Adipose tissue (tissue), 3 donors: Measurements from ENCODE around the gene CLEC16A. TPM values are rescaled to one million over a fixed set of nuclear protein-coding genes. Genes with fewer than 3 reads are reported as not detected.

Experiments used
- H3K27ac ChIP-seq: one replicate; pipeline ENCODE4 v1.5.1; 2013; ENCODE audit warnings: low read depth, low read length
- WGBS, 3 donors: extraction: QIAGEN DNeasy Blood & Tissue Kit; methylation state at CpG; one replicate each; pipeline ENCODE4 v1.1.7; 2013; 5-methylcytosine and 5-hydroxymethylcytosine counted together
- polyA plus RNA-seq, 3 donors: library from polyadenylated mRNA; stranded (reverse); fragments of 200-250 nt; gene quantifications; one replicate each; pipeline ENCODE4 v1.2.3, GENCODE V29; 2013
- donor health status: healthy with polysubstance abuse.
- donor health status: Bipolar disorder and iron deficiency.
- donor health status: healthy.

CLEC16A gene
- polyA plus RNA-seq, 3 donors = 4.9 to 10.9 (median 7.9) TPM

- WGBS, 3 donors = 86 to 98% (median 93%) methylated on average over 4 of the region's 4 CpGs
- H3K27ac ChIP-seq = no peak overlapping the region
Measured at GRCh38 chr16:11059588-11059987, 115.2 kb downstream of the CLEC16A start.

GRCh38 chr16:11060364-11060763, 116.0 kb downstream of the CLEC16A start:
- no peak overlapping the region for H3K27ac ChIP-seq
- 94 to 100% (median 99%) methylated on average over 4 of the region's 4 CpGs for WGBS, 3 donors

- no peak overlapping the region for H3K27ac ChIP-seq
- 95 to 97% (median 97%) methylated on average over 7 of the region's 7 CpGs for WGBS, 3 donors
Measured at GRCh38 chr16:11060842-11061241, 116.5 kb downstream of the CLEC16A start.

- no peak overlapping the region for H3K27ac ChIP-seq
- WGBS, 3 donors = 92 to 94% (median 93%) methylated on average over 6 of the region's 6 CpGs
Measured at GRCh38 chr16:11061629-11062270, 117.4 kb downstream of the CLEC16A start.

GRCh38 chr16:11063448-11064201, 119.3 kb downstream of the CLEC16A start:
- WGBS, 3 donors = 83 to 88% (median 87%) methylated on average over 8 of the region's 8 CpGs
- H3K27ac ChIP-seq = no peak overlapping the region

- WGBS, 3 donors = 77 to 95% (median 87%) methylated on average over 3 of the region's 3 CpGs
- no peak overlapping the region for H3K27ac ChIP-seq
Measured at GRCh38 chr16:11064202-11064540, 119.8 kb downstream of the CLEC16A start.

GRCh38 chr16:11064851-11065250, 120.5 kb downstream of the CLEC16A start:
- WGBS, 3 donors = 62 to 72% (median 67%) methylated on average over 3 of the region's 3 CpGs
- no peak overlapping the region for H3K27ac ChIP-seq

GRCh38 chr16:11066261-11066870, 122.0 kb downstream of the CLEC16A start:
- no peak overlapping the region for H3K27ac ChIP-seq
- 75 to 87% (median 77%) methylated on average over 14 of the region's 14 CpGs for WGBS, 3 donors

GRCh38 chr16:11067266-11067665, 122.9 kb downstream of the CLEC16A start:
- H3K27ac ChIP-seq = no peak overlapping the region
- 90 to 97% (median 91%) methylated on average over 7 of the region's 7 CpGs for WGBS, 3 donors

GRCh38 chr16:11067697-11068141, 123.4 kb downstream of the CLEC16A start:
- no peak overlapping the region for H3K27ac ChIP-seq
- 59 to 88% (median 83%) methylated on average over 7 of the region's 7 CpGs for WGBS, 3 donors

- 77 to 98% (median 86%) methylated on average over 5 of the region's 5 CpGs for WGBS, 3 donors
- no peak overlapping the region for H3K27ac ChIP-seq
Measured at GRCh38 chr16:11071829-11072228, 127.5 kb downstream of the CLEC16A start.

GRCh38 chr16:11072420-11073153, 128.2 kb downstream of the CLEC16A start:
- 62 to 91% (median 78%) methylated on average over 5 of the region's 5 CpGs for WGBS, 3 donors
- no peak overlapping the region for H3K27ac ChIP-seq

- H3K27ac ChIP-seq = no peak overlapping the region
- WGBS, 3 donors = 86 to 96% (median 94%) methylated on average over 11 of the region's 11 CpGs
Measured at GRCh38 chr16:11073407-11073999, 129.1 kb downstream of the CLEC16A start.

GRCh38 chr16:11074131-11074530, 129.8 kb downstream of the CLEC16A start:
- no peak overlapping the region for H3K27ac ChIP-seq

GRCh38 chr16:11075163-11075562, 130.8 kb downstream of the CLEC16A start:
- H3K27ac ChIP-seq = no peak overlapping the region
- 82 to 88% (median 83%) methylated on average over 4 of the region's 4 CpGs for WGBS, 3 donors

GRCh38 chr16:11076259-11077018, 132.1 kb downstream of the CLEC16A start:
- H3K27ac ChIP-seq = no peak overlapping the region
- 80 to 83% (median 83%) methylated on average over 13 of the region's 13 CpGs for WGBS, 3 donors

GRCh38 chr16:11078812-11079459, 134.6 kb downstream of the CLEC16A start:
- WGBS, 3 donors = 88 to 90% (median 89%) methylated on average over 5 of the region's 5 CpGs
- H3K27ac ChIP-seq = no peak overlapping the region
